H1 (cell line): ENCODE results near the gene RTN4RL1. TPM values are rescaled to one million over a fixed set of nuclear protein-coding genes. Genes with fewer than 3 reads are reported as not detected.

Source experiments
- CTCF ChIA-PET: fragments of 300-600 bp; sonication (Branson Sonifier 250); formaldehyde crosslinking; loops from one replicate; lab custom pipeline; 2021; ENCODE audit not compliant: partially characterized antibody; lab: Charles Lee
- POLR2A ChIA-PET: fragments of 300-600 bp; sonication (Branson Sonifier 250); formaldehyde crosslinking; loops from one replicate; lab custom pipeline; 2021; ENCODE audit warnings: inconsistent platforms; ENCODE audit not compliant: partially characterized antibody; lab: Charles Lee
- DNase-seq, 2 experiments: peaks; one replicate each; pipeline versions ENCODE4 v3.0.0 to v3.0.0-alpha.2; 2010 to 2022; ENCODE audit warnings: low spot score in 2 of 2, low read depth in 1 of 2, mixed read lengths in 1 of 2
- FAIRE-seq: peaks from 2 replicates; lab custom pipeline; 2011; peaks lifted over from hg19 to GRCh38; lab: Jason Lieb, UNC
- H2AFZ ChIP-seq: 2 replicates; pipeline ENCODE4 v1.8.1; 2012; ENCODE audit warnings: low read length, inconsistent platforms
- H2AK5ac ChIP-seq: 2 replicates; pipeline ENCODE4 v1.6.1; 2013; ENCODE audit warnings: low read depth, low read length
- H2BK120ac ChIP-seq: replicated peaks from 2 replicates; pipeline ENCODE3; 2013; ENCODE audit warnings: low read depth, low read length, inconsistent platforms
- H2BK12ac ChIP-seq: 2 replicates; pipeline ENCODE4 v1.6.1; 2013; ENCODE audit warnings: low read depth, low read length
- H2BK15ac ChIP-seq: 2 replicates; pipeline ENCODE4 v1.6.1; 2013; ENCODE audit warnings: low read length
- H2BK20ac ChIP-seq: 2 replicates; pipeline ENCODE4 v1.6.1; 2013; ENCODE audit warnings: low read length
- H2BK5ac ChIP-seq: 2 replicates; pipeline ENCODE4 v1.6.1; 2013; ENCODE audit warnings: low read depth, low read length
- H3K14ac ChIP-seq: 2 replicates; pipeline ENCODE4 v1.6.1; 2013; ENCODE audit warnings: inconsistent platforms; ENCODE audit not compliant: insufficient read length
- H3K18ac ChIP-seq: 2 replicates; pipeline ENCODE4 v1.6.1; 2013; ENCODE audit warnings: low read length; ENCODE audit errors: extremely low read depth
- H3K23ac ChIP-seq: 2 replicates; pipeline ENCODE4 v1.6.1; 2013; ENCODE audit warnings: inconsistent platforms; ENCODE audit not compliant: insufficient read length
- H3K23me2 ChIP-seq: 2 replicates; pipeline ENCODE4 v1.6.1; 2013; ENCODE audit warnings: low read depth, low read length
- H3K27ac ChIP-seq: 2 replicates; pipeline ENCODE4 v1.6.1; 2011; ENCODE audit warnings: low read depth, low read length, inconsistent platforms
- H3K27me3 ChIP-seq, 4 experiments: replicated peaks in 1 of 4; 1 replicate in 1 of 4; 2 replicates in 3 of 4; pipeline versions ENCODE4 v1.6.1 to v1.8.1; 2011 to 2013; ENCODE audit warnings: low read length in 3 of 4, mild to moderate bottlenecking in 3 of 4, inconsistent platforms in 2 of 4, mixed read lengths in 2 of 4, moderate library complexity in 1 of 4; ENCODE audit not compliant: control insufficient read depth in 3 of 4, insufficient read depth in 3 of 4; ENCODE audit errors: extremely low read depth in 1 of 4
- H3K36me3 ChIP-seq, 4 experiments: 2 replicates each; pipeline versions ENCODE4 v1.6.1 to v1.8.1; 2011 to 2013; ENCODE audit warnings: mild to moderate bottlenecking in 4 of 4, low read length in 3 of 4, moderate library complexity in 2 of 4, control low read depth in 1 of 4, inconsistent platforms in 1 of 4; ENCODE audit not compliant: insufficient read depth in 4 of 4, control insufficient read depth in 2 of 4
- H3K4ac ChIP-seq: replicated peaks from 2 replicates; pipeline ENCODE3; 2013; ENCODE audit warnings: low read length, low read depth, mixed read lengths, inconsistent platforms; ENCODE audit not compliant: insufficient read length
- H3K4me1 ChIP-seq, 4 experiments: replicated peaks in 1 of 4; 1 replicate in 1 of 4; 2 replicates in 3 of 4; pipeline versions ENCODE4 v1.6.1 to v1.8.1; 2011 to 2013; ENCODE audit warnings: low read length in 3 of 4, inconsistent platforms in 2 of 4, mixed read lengths in 1 of 4; ENCODE audit not compliant: insufficient read depth in 4 of 4, control insufficient read depth in 3 of 4
- H3K4me2 ChIP-seq, 2 experiments: 2 replicates each; pipeline versions ENCODE4 v1.6.1 to v1.8.1; 2011 to 2013; ENCODE audit warnings: low read depth in 2 of 2, low read length in 2 of 2, control low read depth in 1 of 2, inconsistent platforms in 1 of 2, mild to moderate bottlenecking in 1 of 2; ENCODE audit not compliant: insufficient read depth in 1 of 2
- H3K4me3 ChIP-seq, 4 experiments: fragments of 200-600, 300-600 bp in 1 of 4; sonication (generic), shearing (Covaris generic), sonication (Bioruptor Twin) in 1 of 4; 2 replicates each; pipeline versions ENCODE4 v1.5.1 to v1.8.1; 2011 to 2016; ENCODE audit warnings: low read length in 4 of 4, low read depth in 3 of 4, control low read depth in 2 of 4, inconsistent platforms in 2 of 4, mild to moderate bottlenecking in 2 of 4, mixed read lengths in 1 of 4, moderate library complexity in 1 of 4; ENCODE audit not compliant: insufficient read depth in 2 of 4; ENCODE audit errors: extremely low read depth in 1 of 4
- H3K56ac ChIP-seq: replicated peaks from 2 replicates; pipeline ENCODE3; 2013; ENCODE audit warnings: low read depth, mild to moderate bottlenecking, mixed read lengths, low read length, inconsistent platforms; ENCODE audit not compliant: insufficient read length
- H3K79me1 ChIP-seq: 2 replicates; pipeline ENCODE4 v1.6.1; 2013; ENCODE audit warnings: low read depth, low read length, control low read depth
- H3K79me2 ChIP-seq, 2 experiments: 2 replicates each; pipeline versions ENCODE4 v1.6.1 to v1.8.1; 2012 to 2013; ENCODE audit warnings: low read length in 2 of 2, mild to moderate bottlenecking in 2 of 2, inconsistent platforms in 1 of 2; ENCODE audit not compliant: insufficient read depth in 2 of 2, control insufficient read depth in 1 of 2
- H3K9ac ChIP-seq, 4 experiments: replicated peaks in 1 of 4; 1 replicate in 1 of 4; 2 replicates in 3 of 4; pipeline versions ENCODE4 v1.6.1 to v1.8.1; 2011 to 2013; ENCODE audit warnings: low read depth in 3 of 4, low read length in 3 of 4, control low read depth in 2 of 4, mild to moderate bottlenecking in 2 of 4, moderate library complexity in 2 of 4, inconsistent platforms in 1 of 4; ENCODE audit errors: extremely low read depth in 1 of 4
- H3K9me3 ChIP-seq, 2 experiments: 2 replicates each; pipeline versions ENCODE4 v1.6.1 to v1.8.1; 2012 to 2013; ENCODE audit warnings: mild to moderate bottlenecking in 2 of 2, moderate library complexity in 2 of 2, control low read depth in 1 of 2, inconsistent platforms in 1 of 2, low read depth in 1 of 2, low read length in 1 of 2, mixed read lengths in 1 of 2; ENCODE audit not compliant: insufficient read depth in 2 of 2
- H4K20me1 ChIP-seq, 2 experiments: replicated peaks in 1 of 2; 2 replicates each; pipeline versions ENCODE3 to v1.8.1; 2011 to 2013; ENCODE audit warnings: inconsistent platforms in 2 of 2, low read length in 2 of 2, mild to moderate bottlenecking in 1 of 2; ENCODE audit not compliant: insufficient read depth in 2 of 2, control insufficient read depth in 1 of 2
- H4K5ac ChIP-seq: 2 replicates; pipeline ENCODE4 v1.6.1; 2013; ENCODE audit warnings: low read length, low read depth, mixed read lengths, inconsistent platforms; ENCODE audit not compliant: insufficient read length
- H4K8ac ChIP-seq: 2 replicates; pipeline ENCODE4 v1.8.0; 2013; ENCODE audit warnings: mild to moderate bottlenecking, moderate library complexity, low read length, inconsistent platforms; ENCODE audit not compliant: insufficient read depth; ENCODE audit errors: extremely low read depth
- H4K91ac ChIP-seq: replicated peaks from 2 replicates; pipeline ENCODE3; 2013; ENCODE audit warnings: low read length, mixed read lengths, inconsistent platforms; ENCODE audit not compliant: insufficient read length
- FOSL1 ChIP-seq: IDR thresholded peaks from 2 replicates; pipeline ENCODE4 v1.6.1; 2011; ENCODE audit warnings: mild to moderate bottlenecking, low read depth, low read length, moderate library complexity; ENCODE audit not compliant: insufficient read depth
- GABPA ChIP-seq: IDR thresholded peaks from 2 replicates; pipeline ENCODE4 v1.6.1; 2011; ENCODE audit warnings: mild to moderate bottlenecking, low read length, moderate library complexity, borderline replicate concordance; ENCODE audit not compliant: insufficient read depth
- PHF8 ChIP-seq: fragments of 200-600 bp; sonication (generic); conservative IDR thresholded peaks from 2 replicates; pipeline ENCODE4 v1.7.1; 2012; ENCODE audit warnings: low read depth, mild to moderate bottlenecking, inconsistent platforms, low read length, moderate library complexity
- SP1 ChIP-seq: IDR thresholded peaks from 2 replicates; pipeline ENCODE4 v1.6.1; 2011; ENCODE audit warnings: low read depth, low read length
- ZNF274 ChIP-seq: IDR thresholded peaks from 2 replicates; pipeline ENCODE4 v1.7.0; 2012; ENCODE audit warnings: low read length, borderline replicate concordance; ENCODE audit errors: extremely low read depth
- WGBS, 2 experiments: shearing (Covaris generic) in 1 of 2; methylation state at CpG; one replicate each; pipeline versions ENCODE4 v1.1.6 to v1.1.7; 2013 to 2015; ENCODE audit warnings: low lambda C conversion rate in 2 of 2, mixed read lengths in 2 of 2, inconsistent platforms in 1 of 2, low coverage in 1 of 2, missing lambda C conversion rate in 1 of 2; ENCODE audit not compliant: insufficient replicate concordance in 2 of 2, insufficient coverage in 1 of 2, insufficient read length in 1 of 2; ENCODE audit errors: extremely low coverage in 1 of 2, missing lambda C conversion rate in 1 of 2; 5-methylcytosine and 5-hydroxymethylcytosine counted together
- polyA plus RNA-seq, 7 experiments: library from polyadenylated mRNA; depleted of rRNA in 3 of 7; stranded (reverse) in 5 of 7; unstranded in 2 of 7; fragments of >200 nt in 5 of 7; fragments of 200-250 nt in 2 of 7; gene quantifications; 1 replicate in 5 of 7; 2 replicates in 1 of 7; 4 replicates in 1 of 7; pipeline versions ENCODE4 v1.2.1 to v1.2.3, GENCODE V29; 2011 to 2013; ENCODE audit warnings: missing spikeins in 2 of 7, mixed read lengths in 2 of 7
- total RNA-seq: library from RNA; stranded (reverse); fragmentation: NEBNext Ultra II Directional; extraction: Animal tissue kit (Norgen Biotek cat#: 25700); gene quantifications from 2 replicates; pipeline ENCODE4 v1.2.1, GENCODE V29; 2021
- TF ChIP-seq, protein P1 (sequence below): IDR thresholded peaks from 2 replicates; pipeline ENCODE4 v1.6.1; 2011; ENCODE audit warnings: low read length, improper control_type of control experiment
- TF ChIP-seq, protein P2 (sequence below), 3 experiments: IDR thresholded peaks; 1 replicate in 2 of 3; 2 replicates in 1 of 3; pipeline versions ENCODE4 v1.5.1 to v1.6.1; 2011; ENCODE audit warnings: low read length in 3 of 3, mild to moderate bottlenecking in 3 of 3, inconsistent platforms in 2 of 3, low read depth in 1 of 3, moderate library complexity in 1 of 3; ENCODE audit not compliant: insufficient read depth in 1 of 3; ENCODE audit errors: control extremely low read depth in 1 of 3

Gene RTN4RL1
- total and polyA plus RNA-seq, 2 of the 8 experiments (the other 6 are each of a cell fraction or from before 2014, with no cell fraction given) = 0.09 TPM; not detected in 1

DNA sequence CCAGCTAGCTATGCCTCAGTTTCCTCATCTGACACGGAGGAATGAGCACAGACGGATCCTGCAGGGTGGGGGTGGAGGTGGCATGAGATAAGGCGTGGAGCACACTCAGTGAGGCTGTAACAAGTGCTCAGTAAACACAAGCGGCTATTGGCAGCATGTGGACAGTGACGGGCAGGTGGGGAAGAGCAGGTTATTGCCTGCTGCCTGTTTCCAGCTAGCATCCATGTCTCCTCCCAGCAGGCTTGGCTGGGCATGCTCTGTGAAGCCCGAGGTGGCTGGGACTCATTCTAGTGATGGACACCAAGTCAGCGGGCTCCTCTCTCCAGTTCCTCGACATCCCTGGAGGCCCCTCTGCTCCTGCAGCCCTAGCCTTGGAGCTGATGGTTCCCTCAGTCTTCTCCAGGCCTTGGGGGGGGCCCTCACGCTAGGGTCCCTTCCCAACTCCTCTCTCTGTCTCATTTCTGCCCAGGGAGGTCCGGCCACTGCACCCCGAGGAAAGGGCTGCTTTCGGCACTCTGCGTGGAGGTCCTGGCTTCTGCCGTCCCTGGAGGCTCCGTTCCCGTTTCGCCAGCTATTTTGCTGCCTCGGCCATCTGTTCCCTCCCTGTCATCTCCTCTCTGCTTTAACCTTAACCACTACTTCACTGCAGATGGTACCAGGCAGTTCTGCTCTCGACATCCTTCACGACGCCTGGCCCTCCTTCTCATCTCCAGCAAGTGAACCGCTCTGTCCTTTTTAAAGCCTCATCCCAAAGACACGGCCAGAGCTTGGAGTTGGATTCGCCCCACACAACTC is 6.2 kb downstream of the RTN4RL1 start:
- Histone ChIP-seq H4K5ac (no peak overlapping the region), H3K79me1 (no peaks in the 10 kb centered on the region), H2AK5ac (no peak overlapping the region), H3K4me1 (peaks cover 0 to 6% (median 3%) of the 10 kb centered on the region in 4 experiments; a peak in 6 of 7 replicates), H2AFZ (no peak overlapping the region), H3K18ac (no peak overlapping the region), H3K36me3 (no peaks in the 10 kb centered on the region), H2BK15ac (no peak overlapping the region), H2BK120ac (no peak overlapping the region), H3K4me2 (no peak overlapping the region), H3K27ac (no peak overlapping the region), H3K79me2 (no peaks in the 10 kb centered on the region), H4K91ac (no peak overlapping the region), H3K23me2 (peaks cover under 1% of the 10 kb centered on the region; the same call in 1 of the 2 replicates), H3K56ac (no peak overlapping the region), H3K9me3 (no peaks in the 10 kb centered on the region), H3K23ac (no peak overlapping the region), H3K27me3 (peaks cover 14 to 52% (median 45%) of the 10 kb centered on the region in 4 experiments), H3K14ac (no peak overlapping the region), H2BK12ac (no peak overlapping the region), H3K9ac (no peak overlapping the region), H2BK20ac (no peak overlapping the region), H2BK5ac (no peak overlapping the region), H4K8ac (no peak overlapping the region), H4K20me1 (peaks cover 0 to 2% of the 10 kb centered on the region in 2 experiments), H3K4ac (no peak overlapping the region), H3K4me3 (no peak overlapping the region)
- no peak for TF ChIP-seq SP1
- TF ChIP-seq, protein P1, sequence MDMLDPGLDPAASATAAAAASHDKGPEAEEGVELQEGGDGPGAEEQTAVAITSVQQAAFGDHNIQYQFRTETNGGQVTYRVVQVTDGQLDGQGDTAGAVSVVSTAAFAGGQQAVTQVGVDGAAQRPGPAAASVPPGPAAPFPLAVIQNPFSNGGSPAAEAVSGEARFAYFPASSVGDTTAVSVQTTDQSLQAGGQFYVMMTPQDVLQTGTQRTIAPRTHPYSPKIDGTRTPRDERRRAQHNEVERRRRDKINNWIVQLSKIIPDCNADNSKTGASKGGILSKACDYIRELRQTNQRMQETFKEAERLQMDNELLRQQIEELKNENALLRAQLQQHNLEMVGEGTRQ = no peak
- no peak for TF ChIP-seq ZNF274
- no peak for TF ChIP-seq FOSL1
- TF ChIP-seq, protein P2, sequence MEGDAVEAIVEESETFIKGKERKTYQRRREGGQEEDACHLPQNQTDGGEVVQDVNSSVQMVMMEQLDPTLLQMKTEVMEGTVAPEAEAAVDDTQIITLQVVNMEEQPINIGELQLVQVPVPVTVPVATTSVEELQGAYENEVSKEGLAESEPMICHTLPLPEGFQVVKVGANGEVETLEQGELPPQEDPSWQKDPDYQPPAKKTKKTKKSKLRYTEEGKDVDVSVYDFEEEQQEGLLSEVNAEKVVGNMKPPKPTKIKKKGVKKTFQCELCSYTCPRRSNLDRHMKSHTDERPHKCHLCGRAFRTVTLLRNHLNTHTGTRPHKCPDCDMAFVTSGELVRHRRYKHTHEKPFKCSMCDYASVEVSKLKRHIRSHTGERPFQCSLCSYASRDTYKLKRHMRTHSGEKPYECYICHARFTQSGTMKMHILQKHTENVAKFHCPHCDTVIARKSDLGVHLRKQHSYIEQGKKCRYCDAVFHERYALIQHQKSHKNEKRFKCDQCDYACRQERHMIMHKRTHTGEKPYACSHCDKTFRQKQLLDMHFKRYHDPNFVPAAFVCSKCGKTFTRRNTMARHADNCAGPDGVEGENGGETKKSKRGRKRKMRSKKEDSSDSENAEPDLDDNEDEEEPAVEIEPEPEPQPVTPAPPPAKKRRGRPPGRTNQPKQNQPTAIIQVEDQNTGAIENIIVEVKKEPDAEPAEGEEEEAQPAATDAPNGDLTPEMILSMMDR (IDR thresholded peaks at IDR 0.05; ENCODE audit: control extremely low read depth in 1 of 3, insufficient read depth in 1 of 3, low read depth in 1 of 3, low read length in 3 of 3) = no peak
- TF ChIP-seq GABPA = no peak
- TF ChIP-seq PHF8 = no peak
- WGBS, 2 experiments = 85% methylated on average over 23 of the region's 24 CpGs; no CpG with 5 or more reads in 1 of the 2 experiments
- DNase-seq = no peak
- no peak for FAIRE-seq
- POLR2A ChIA-PET = interaction anchor here (0.6 to 1.0 kb wide), 4 partner anchors 8 to 601 kb away, joined by 3 to 5 read pairs (median 3); no protein-coding TSS in a partner anchor
- CTCF ChIA-PET = interaction anchor here (1.0 to 1.9 kb wide), 7 partner anchors 10 to 154 kb away, joined by 3 to 6 read pairs (median 4); no protein-coding TSS in a partner anchor
